HEK293 (cell line): ENCODE measurements around the gene SERPINB7.

ENCODE experiments used
- CTCF ChIP-seq: fragments of 450-650 bp; formaldehyde crosslinking; IDR thresholded peaks from 2 replicates; pipeline ENCODE4 v1.5.1; 2016; ENCODE audit warnings: missing biosample characterization, missing genetic modification characterization
- HOXC10 ChIP-seq: sonication (generic); formaldehyde crosslinking; IDR thresholded peaks from 2 replicates; pipeline ENCODE4 v1.8.1; 2023; ENCODE audit warnings: mild to moderate bottlenecking, missing genetic modification reagents
- KLF9 ChIP-seq: fragments of 450-650 bp; formaldehyde crosslinking; IDR thresholded peaks from 2 replicates; pipeline ENCODE4 v1.5.1; 2016; ENCODE audit warnings: missing biosample characterization, missing genetic modification characterization, low read depth
- RBAK ChIP-seq: fragments of 450-650 bp; formaldehyde crosslinking; IDR thresholded peaks from 2 replicates; pipeline ENCODE4 v1.5.1; 2016; ENCODE audit warnings: missing biosample characterization, missing genetic modification characterization
- ZBTB49 ChIP-seq: fragments of 450-650 bp; formaldehyde crosslinking; IDR thresholded peaks from 2 replicates; pipeline ENCODE4 v1.5.1; 2016; ENCODE audit warnings: missing biosample characterization, missing genetic modification characterization, low read depth
- ZNF112 ChIP-seq: fragments of 450-650 bp; formaldehyde crosslinking; IDR thresholded peaks from 2 replicates; pipeline ENCODE4 v1.5.0; 2017; ENCODE audit warnings: missing biosample characterization, missing genetic modification characterization
- ZNF24 ChIP-seq: fragments of 450-650 bp; formaldehyde crosslinking; IDR thresholded peaks from 2 replicates; pipeline ENCODE4 v1.5.1; 2016; ENCODE audit warnings: missing biosample characterization, missing genetic modification characterization
- ZNF510 ChIP-seq: fragments of 450-650 bp; formaldehyde crosslinking; IDR thresholded peaks from 2 replicates; pipeline ENCODE4 v1.5.1; 2018; ENCODE audit warnings: mild to moderate bottlenecking, missing genetic modification characterization, missing biosample characterization; ENCODE audit not compliant: insufficient replicate concordance
- ZNF513 ChIP-seq: fragments of 450-650 bp; IDR thresholded peaks from 2 replicates; pipeline ENCODE4 v1.5.1; 2018; ENCODE audit warnings: missing biosample characterization, missing genetic modification characterization
- ZNF701 ChIP-seq: fragments of 450-650 bp; formaldehyde crosslinking; IDR thresholded peaks from 2 replicates; pipeline ENCODE4 v1.5.1; 2016; ENCODE audit warnings: missing biosample characterization, missing genetic modification characterization
- TF ChIP-seq, protein P1 (sequence below): fragments of 450-650 bp; formaldehyde crosslinking; IDR thresholded peaks from 2 replicates; pipeline ENCODE4 v1.5.1; 2016; ENCODE audit warnings: missing biosample characterization, missing genetic modification characterization, low read depth
- TF ChIP-seq, protein P2 (sequence below): fragments of 450-650 bp; formaldehyde crosslinking; IDR thresholded peaks from 2 replicates; pipeline ENCODE4 v1.5.1; 2017; ENCODE audit warnings: missing biosample characterization, missing genetic modification characterization
- TF ChIP-seq, protein P3 (sequence below): fragments of 450-650 bp; formaldehyde crosslinking; IDR thresholded peaks from 2 replicates; pipeline ENCODE4 v1.5.1; 2017; ENCODE audit warnings: missing biosample characterization, missing genetic modification characterization

- TF ChIP-seq CTCF (tag by site-specific recombination), result no peak
- no peak for TF ChIP-seq ZBTB49 (tag by site-specific recombination)
- TF ChIP-seq, protein P1, sequence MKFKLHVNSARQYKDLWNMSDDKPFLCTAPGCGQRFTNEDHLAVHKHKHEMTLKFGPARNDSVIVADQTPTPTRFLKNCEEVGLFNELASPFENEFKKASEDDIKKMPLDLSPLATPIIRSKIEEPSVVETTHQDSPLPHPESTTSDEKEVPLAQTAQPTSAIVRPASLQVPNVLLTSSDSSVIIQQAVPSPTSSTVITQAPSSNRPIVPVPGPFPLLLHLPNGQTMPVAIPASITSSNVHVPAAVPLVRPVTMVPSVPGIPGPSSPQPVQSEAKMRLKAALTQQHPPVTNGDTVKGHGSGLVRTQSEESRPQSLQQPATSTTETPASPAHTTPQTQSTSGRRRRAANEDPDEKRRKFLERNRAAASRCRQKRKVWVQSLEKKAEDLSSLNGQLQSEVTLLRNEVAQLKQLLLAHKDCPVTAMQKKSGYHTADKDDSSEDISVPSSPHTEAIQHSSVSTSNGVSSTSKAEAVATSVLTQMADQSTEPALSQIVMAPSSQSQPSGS, result no peak
- TF ChIP-seq ZNF112 (tag by site-specific recombination), result no peak
- no peak for TF ChIP-seq ZNF24 (tag by site-specific recombination)
- no peak for TF ChIP-seq RBAK
- TF ChIP-seq ZNF513 (tag by site-specific recombination), result no peak
- TF ChIP-seq, protein P2, sequence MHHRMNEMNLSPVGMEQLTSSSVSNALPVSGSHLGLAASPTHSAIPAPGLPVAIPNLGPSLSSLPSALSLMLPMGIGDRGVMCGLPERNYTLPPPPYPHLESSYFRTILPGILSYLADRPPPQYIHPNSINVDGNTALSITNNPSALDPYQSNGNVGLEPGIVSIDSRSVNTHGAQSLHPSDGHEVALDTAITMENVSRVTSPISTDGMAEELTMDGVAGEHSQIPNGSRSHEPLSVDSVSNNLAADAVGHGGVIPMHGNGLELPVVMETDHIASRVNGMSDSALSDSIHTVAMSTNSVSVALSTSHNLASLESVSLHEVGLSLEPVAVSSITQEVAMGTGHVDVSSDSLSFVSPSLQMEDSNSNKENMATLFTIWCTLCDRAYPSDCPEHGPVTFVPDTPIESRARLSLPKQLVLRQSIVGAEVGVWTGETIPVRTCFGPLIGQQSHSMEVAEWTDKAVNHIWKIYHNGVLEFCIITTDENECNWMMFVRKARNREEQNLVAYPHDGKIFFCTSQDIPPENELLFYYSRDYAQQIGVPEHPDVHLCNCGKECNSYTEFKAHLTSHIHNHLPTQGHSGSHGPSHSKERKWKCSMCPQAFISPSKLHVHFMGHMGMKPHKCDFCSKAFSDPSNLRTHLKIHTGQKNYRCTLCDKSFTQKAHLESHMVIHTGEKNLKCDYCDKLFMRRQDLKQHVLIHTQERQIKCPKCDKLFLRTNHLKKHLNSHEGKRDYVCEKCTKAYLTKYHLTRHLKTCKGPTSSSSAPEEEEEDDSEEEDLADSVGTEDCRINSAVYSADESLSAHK (tag by site-specific recombination), result no peak
- no peak for TF ChIP-seq ZNF510 (tag by site-specific recombination)
- no peak for TF ChIP-seq HOXC10 (CRISPR knock-in tag)
- TF ChIP-seq ZNF701 (tag by site-specific recombination), result no peak
- TF ChIP-seq KLF9 (tag by site-specific recombination), result no peak
- TF ChIP-seq, protein P3, sequence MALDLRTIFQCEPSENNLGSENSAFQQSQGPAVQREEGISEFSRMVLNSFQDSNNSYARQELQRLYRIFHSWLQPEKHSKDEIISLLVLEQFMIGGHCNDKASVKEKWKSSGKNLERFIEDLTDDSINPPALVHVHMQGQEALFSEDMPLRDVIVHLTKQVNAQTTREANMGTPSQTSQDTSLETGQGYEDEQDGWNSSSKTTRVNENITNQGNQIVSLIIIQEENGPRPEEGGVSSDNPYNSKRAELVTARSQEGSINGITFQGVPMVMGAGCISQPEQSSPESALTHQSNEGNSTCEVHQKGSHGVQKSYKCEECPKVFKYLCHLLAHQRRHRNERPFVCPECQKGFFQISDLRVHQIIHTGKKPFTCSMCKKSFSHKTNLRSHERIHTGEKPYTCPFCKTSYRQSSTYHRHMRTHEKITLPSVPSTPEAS (tag by site-specific recombination), result no peak
Measured at GRCh38 chr18:63808125-63808524, 32.9 kb downstream of the SERPINB7 start.
